ENCODE measurements around the gene STXBP5. TPM values are rescaled to one million over a fixed set of nuclear protein-coding genes. Genes with fewer than 3 reads are reported as not detected.
"Not testable (repeated sequence)": the region's sequence is repeated elsewhere in the genome, so short reads cannot be mapped to it uniquely, and the experiment has no call there.

Gene STXBP5
- total RNA-seq, 2 experiments from 2014 or later = 21.0 to 22.5 TPM

- ChIA-PET CTCF (no interaction called here), POLR2A (interaction anchor here (0.6 kb wide), 1 partner anchor 863 kb away, joined by 3 read pairs; no protein-coding TSS in a partner anchor)
- no peak overlapping the region for H3K4me3 Mint-ChIP-seq
- H3K36me3 Mint-ChIP-seq (ENCODE audit: low read depth) = peaks cover 71% of the 10 kb centered on the region
- H3K9me3 Mint-ChIP-seq = peaks cover 2% of the 10 kb centered on the region
- peaks cover 0 to 10% of the 10 kb centered on the region in 2 experiments for H3K9me3 ChIP-seq (ENCODE audit: control insufficient read depth in 1 of 2, insufficient read depth in 1 of 2, low read length in 2 of 2)
- no peak overlapping the region for H3K27ac ChIP-seq (ENCODE audit: low read depth in 1 of 2, low read length in 2 of 2)
- TF ChIP-seq CTCF (IDR thresholded peaks at IDR 0.05) = no peak
- H3K27ac Mint-ChIP-seq = no peak overlapping the region
- no peaks in the 10 kb centered on the region for H3K27me3 ChIP-seq (ENCODE audit: control insufficient read depth in 1 of 2, insufficient read depth in 2 of 2, low read length in 2 of 2)
- DNase-seq (no peak), ATAC-seq (ENCODE audit: poor library complexity) (no peak)
- no peak overlapping the region for H3K4me3 ChIP-seq (ENCODE audit: low read length)
- H3K36me3 ChIP-seq (ENCODE audit: insufficient read depth, low read length) = peaks cover 10% of the 10 kb centered on the region
- peaks cover 28% of the 10 kb centered on the region for H3K4me1 Mint-ChIP-seq (ENCODE audit: low read depth)
- intact Hi-C loops (cut with DNase I, micrococcal nuclease) = no loop called here
- no peaks in the 10 kb centered on the region for H3K4me1 ChIP-seq (ENCODE audit: insufficient read depth, low read length)
- H3K27me3 Mint-ChIP-seq = no peaks in the 10 kb centered on the region
These were observed 46.9 kb downstream of the STXBP5 start for GRCh38 chr6:147251072-147251471.

DNA sequence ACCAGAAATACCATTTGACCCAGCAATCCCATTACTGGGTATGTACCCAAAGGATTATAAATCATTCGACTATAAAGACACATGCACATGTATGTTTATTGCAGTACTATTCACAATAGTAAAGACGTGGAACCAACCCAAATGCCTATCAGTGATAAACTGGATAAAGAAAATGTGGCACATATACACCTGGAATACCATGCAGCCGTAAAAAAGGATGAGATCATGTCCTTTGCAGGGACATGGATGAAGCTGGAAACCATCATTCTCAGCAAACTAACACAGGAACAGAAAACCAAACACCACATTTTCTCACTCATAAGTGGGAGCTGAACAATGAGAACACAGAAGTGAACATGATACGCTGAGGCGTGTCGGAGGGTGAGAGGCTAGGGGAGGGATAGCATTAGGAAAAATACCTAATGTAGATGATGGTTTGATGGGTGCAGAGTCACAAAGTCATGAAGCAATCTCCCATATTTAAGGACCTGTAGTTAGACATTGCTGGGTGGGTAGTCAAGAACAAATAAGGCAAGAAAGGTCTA is 50.8 kb downstream of the STXBP5 start:
- POLR2A ChIA-PET = interaction anchor here (0.9 kb wide), 2 partner anchors 10 to 32 kb away, joined by 3 read pairs; no protein-coding TSS in a partner anchor
- H3K27me3 ChIP-seq (ENCODE audit: control insufficient read depth in 1 of 2, insufficient read depth in 2 of 2, low read length in 2 of 2); H3K9me3 ChIP-seq (ENCODE audit: control insufficient read depth in 1 of 2, insufficient read depth in 1 of 2, low read length in 2 of 2); H3K27ac Mint-ChIP-seq; H3K27ac ChIP-seq (ENCODE audit: low read depth in 1 of 2, low read length in 2 of 2); H3K27me3 Mint-ChIP-seq; H3K9me3 Mint-ChIP-seq; DNase-seq; CTCF ChIA-PET; H3K36me3 ChIP-seq (ENCODE audit: insufficient read depth, low read length); H3K4me3 Mint-ChIP-seq; H3K4me1 ChIP-seq (ENCODE audit: insufficient read depth, low read length); ATAC-seq (ENCODE audit: poor library complexity); H3K4me3 ChIP-seq (ENCODE audit: low read length); intact Hi-C loops (cut with DNase I, micrococcal nuclease): not testable (repeated sequence)
- Mint-ChIP-seq H3K36me3 (ENCODE audit: low read depth) (peaks cover 42% of the 10 kb centered on the region), H3K4me1 (ENCODE audit: low read depth) (peaks cover 28% of the 10 kb centered on the region)

- ChIA-PET CTCF (interaction anchor here (0.8 to 1.0 kb wide), 2 partner anchors 11 to 15 kb away, joined by 3 read pairs; no protein-coding TSS in a partner anchor), POLR2A (no interaction called here)
- Histone ChIP-seq H3K4me1 (ENCODE audit: insufficient read depth, low read length) (no peaks in the 10 kb centered on the region), H3K9me3 (ENCODE audit: control insufficient read depth in 1 of 2, insufficient read depth in 1 of 2, low read length in 2 of 2) (peaks cover 0 to 6% of the 10 kb centered on the region in 2 experiments), H3K36me3 (ENCODE audit: insufficient read depth, low read length) (peaks cover 10% of the 10 kb centered on the region), H3K27ac (ENCODE audit: low read depth in 1 of 2, low read length in 2 of 2) (no peak overlapping the region), H3K27me3 (ENCODE audit: control insufficient read depth in 1 of 2, insufficient read depth in 2 of 2, low read length in 2 of 2) (no peaks in the 10 kb centered on the region), H3K4me3 (ENCODE audit: low read length) (no peak overlapping the region)
- Mint-ChIP-seq H3K27me3 (no peaks in the 10 kb centered on the region), H3K4me1 (ENCODE audit: low read depth) (peaks cover 28% of the 10 kb centered on the region), H3K9me3 (peaks cover 2% of the 10 kb centered on the region), H3K27ac (no peak overlapping the region), H3K4me3 (no peak overlapping the region), H3K36me3 (ENCODE audit: low read depth) (peaks cover 39% of the 10 kb centered on the region)
- intact Hi-C loops (cut with DNase I, micrococcal nuclease) = no loop called here
- no peak for TF ChIP-seq CTCF (IDR thresholded peaks at IDR 0.05)
- no peak for ATAC-seq (ENCODE audit: poor library complexity)
- DNase-seq = peak in 1 of 14 experiments; percentile 1
These were observed 51.9 kb downstream of the STXBP5 start for GRCh38 chr6:147255948-147256674.
